Measurements from ENCODE around the gene LPP. TPM values are rescaled to one million over a fixed set of nuclear protein-coding genes. Genes with fewer than 3 reads are reported as not detected.

Gene LPP
- total RNA-seq, 3 donors from 2014 or later: 262 to 816 (median 325) TPM

DNA sequence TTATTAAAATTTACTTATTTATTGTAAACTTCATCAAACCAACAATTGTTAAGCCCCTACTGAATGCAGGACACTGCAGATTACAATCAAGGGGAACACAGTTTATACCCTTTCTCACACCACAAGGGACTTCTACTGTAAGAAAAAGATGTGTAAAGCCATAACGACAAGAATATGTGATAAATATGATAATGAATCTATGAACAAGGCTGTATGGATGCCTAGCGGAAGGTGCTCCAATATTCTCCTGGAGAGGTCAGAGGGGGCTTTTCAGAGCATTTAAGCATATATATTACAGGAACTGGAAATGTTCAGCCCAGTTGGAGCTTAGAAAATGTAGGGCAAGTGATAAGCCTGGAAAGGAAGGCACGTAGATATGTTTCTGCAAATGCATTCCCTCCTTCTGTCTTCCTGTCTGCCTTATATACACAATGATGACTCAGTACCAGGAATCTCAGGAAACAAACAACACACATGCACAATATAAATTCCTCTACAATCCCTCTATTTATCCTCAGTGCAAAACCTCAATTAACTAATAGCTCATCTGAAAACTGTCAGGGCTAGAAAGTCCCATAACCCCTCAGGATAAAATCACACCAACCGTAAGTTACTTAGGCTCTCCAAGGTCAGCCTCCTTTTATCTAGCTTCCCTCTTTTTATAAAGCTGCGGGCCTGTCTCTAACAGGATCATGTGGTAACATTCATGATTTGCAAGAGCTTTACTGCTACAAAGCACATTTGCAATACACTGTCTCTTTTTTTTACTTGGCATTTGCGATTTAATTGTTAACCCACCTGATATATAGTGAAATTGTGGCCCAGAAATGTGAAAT lies 393.1 kb downstream of the LPP start:
- TF ChIP-seq, protein P1, sequence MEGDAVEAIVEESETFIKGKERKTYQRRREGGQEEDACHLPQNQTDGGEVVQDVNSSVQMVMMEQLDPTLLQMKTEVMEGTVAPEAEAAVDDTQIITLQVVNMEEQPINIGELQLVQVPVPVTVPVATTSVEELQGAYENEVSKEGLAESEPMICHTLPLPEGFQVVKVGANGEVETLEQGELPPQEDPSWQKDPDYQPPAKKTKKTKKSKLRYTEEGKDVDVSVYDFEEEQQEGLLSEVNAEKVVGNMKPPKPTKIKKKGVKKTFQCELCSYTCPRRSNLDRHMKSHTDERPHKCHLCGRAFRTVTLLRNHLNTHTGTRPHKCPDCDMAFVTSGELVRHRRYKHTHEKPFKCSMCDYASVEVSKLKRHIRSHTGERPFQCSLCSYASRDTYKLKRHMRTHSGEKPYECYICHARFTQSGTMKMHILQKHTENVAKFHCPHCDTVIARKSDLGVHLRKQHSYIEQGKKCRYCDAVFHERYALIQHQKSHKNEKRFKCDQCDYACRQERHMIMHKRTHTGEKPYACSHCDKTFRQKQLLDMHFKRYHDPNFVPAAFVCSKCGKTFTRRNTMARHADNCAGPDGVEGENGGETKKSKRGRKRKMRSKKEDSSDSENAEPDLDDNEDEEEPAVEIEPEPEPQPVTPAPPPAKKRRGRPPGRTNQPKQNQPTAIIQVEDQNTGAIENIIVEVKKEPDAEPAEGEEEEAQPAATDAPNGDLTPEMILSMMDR (IDR thresholded peaks at IDR 0.05): no peak
- Histone ChIP-seq H3K4me1 (ENCODE audit: low read depth) (peaks cover 2% of the 10 kb centered on the region), H3K36me3 (ENCODE audit: low read depth) (no peaks in the 10 kb centered on the region), H3K9me3 (no peaks in the 10 kb centered on the region), H3K4me3 (no peak overlapping the region)
- intact Hi-C loops (cut with DNase I, micrococcal nuclease): no loop called here
- no peak for DNase-seq
- ATAC-seq: peak; percentile 40

DNA sequence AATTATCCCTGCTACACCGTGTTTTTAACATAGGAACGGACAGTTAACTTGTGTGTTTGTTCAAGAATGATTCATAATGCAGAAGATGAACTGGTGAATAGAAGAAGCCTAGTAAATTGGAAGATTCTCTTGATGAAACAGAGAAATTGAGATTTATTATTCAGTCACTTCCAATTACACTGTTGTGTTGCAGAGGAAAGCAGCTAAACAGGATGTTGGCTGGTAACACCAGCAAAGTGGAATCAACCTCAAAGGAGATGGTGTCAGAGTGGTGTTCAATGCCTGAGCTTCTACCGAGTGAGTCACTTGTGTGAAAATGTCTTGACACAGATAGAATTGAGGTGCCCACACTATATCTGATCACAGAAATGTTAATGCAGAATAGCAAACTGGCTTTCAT lies 399.6 kb downstream of the LPP start:
- TF ChIP-seq, protein P1 (IDR thresholded peaks at IDR 0.05): no peak
- intact Hi-C loops (cut with DNase I, micrococcal nuclease): no loop called here
- Histone ChIP-seq H3K4me1 (ENCODE audit: low read depth) (no peaks in the 10 kb centered on the region), H3K36me3 (ENCODE audit: low read depth) (no peaks in the 10 kb centered on the region), H3K4me3 (no peak overlapping the region), H3K9me3 (no peaks in the 10 kb centered on the region)
- no peak for DNase-seq
- peak; percentile 53 for ATAC-seq

DNA sequence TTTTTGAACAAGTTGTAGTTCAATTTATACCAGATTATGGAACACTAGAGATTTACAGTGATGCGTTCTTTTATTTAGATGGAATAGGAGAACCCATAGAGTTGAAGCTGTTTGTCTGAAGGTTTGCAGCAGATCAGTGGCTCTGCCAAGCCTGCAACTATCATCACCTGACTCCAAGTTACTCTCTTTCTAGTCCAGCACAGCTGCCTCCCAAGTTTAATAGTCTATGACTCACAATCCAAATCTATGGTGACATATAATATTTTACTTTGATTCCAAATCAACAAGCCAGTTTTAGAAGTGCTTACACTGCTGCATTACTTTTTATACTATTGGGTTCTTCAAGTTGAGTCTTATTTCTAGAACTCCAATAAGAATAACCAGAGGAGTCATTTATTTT lies 400.4 kb downstream of the LPP start:
- H3K36me3 ChIP-seq (ENCODE audit: low read depth): no peaks in the 10 kb centered on the region
- no peaks in the 10 kb centered on the region for H3K4me1 ChIP-seq (ENCODE audit: low read depth)
- ATAC-seq (peak; percentile 70), DNase-seq (no peak)
- H3K4me3 ChIP-seq: no peak overlapping the region
- TF ChIP-seq, protein P1 (IDR thresholded peaks at IDR 0.05): no peak
- intact Hi-C loops (cut with DNase I, micrococcal nuclease): no loop called here
- H3K9me3 ChIP-seq: no peaks in the 10 kb centered on the region

DNA sequence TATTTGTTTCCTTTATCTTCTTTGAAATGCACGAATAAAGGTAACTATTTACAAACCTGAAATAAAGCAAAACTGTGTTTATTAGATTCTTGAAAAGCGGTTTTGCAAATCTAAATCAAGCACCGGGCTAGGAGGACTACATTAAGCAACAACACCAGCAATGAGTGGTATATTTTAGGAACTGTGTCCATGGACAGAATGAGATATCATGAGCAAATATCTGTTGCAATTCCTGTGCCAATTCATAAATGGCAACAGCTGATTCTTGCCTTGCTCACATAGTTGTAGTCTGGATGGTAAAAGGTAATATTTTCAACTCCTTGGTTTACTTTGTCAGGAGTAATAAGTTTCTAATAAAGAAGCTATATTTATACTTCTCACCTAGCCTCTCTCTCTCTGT lies 403.3 kb downstream of the LPP start:
- intact Hi-C loops (cut with DNase I, micrococcal nuclease): no loop called here
- ATAC-seq (no peak), DNase-seq (no peak)
- Histone ChIP-seq H3K36me3 (ENCODE audit: low read depth) (no peaks in the 10 kb centered on the region), H3K4me1 (ENCODE audit: low read depth) (no peaks in the 10 kb centered on the region), H3K4me3 (no peak overlapping the region), H3K9me3 (no peaks in the 10 kb centered on the region)
- TF ChIP-seq, protein P1 (IDR thresholded peaks at IDR 0.05): no peak

DNA sequence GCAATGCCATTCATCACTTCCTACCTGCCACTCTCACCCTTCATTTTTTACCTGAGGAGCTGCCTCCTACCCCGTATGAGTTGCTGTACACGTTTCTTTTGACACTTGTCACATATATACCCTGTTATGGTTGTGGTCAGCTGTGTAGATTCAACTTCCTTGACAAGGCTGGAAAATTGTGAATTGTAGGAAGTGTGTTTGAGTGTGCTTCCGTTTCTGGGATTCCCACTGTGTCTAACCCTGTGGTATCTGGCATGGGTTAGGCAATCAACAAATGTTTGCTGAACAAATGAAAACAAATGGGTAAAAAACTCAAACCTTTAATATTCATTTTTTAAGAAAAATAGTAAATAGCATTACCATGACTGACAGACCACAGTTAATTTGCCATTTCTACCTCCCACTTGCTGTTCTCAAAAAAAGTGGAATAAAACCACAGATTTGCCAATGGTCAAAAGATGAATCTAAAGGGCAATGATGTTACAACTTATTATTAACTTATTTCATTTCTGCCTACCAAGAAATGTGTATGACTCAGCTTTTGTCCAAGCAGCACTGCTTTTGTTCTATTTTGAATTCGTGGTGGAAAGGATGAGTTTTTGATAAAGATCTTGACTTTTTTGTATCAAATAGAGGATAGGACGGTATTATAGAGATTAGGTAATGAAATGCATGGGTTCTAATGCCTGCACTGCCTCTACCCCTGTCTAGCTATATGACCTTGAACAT lies 404.6 kb downstream of the LPP start:
- Histone ChIP-seq H3K4me3 (no peak overlapping the region), H3K36me3 (ENCODE audit: low read depth) (no peaks in the 10 kb centered on the region), H3K9me3 (no peaks in the 10 kb centered on the region), H3K4me1 (ENCODE audit: low read depth) (no peaks in the 10 kb centered on the region)
- TF ChIP-seq, protein P1 (IDR thresholded peaks at IDR 0.05): no peak
- DNase-seq (no peak), ATAC-seq (no peak)
- intact Hi-C loops (cut with DNase I, micrococcal nuclease): no loop called here
